Sigmoid colon (tissue), 7 donors: ENCODE measurements around the gene CD99. TPM values are rescaled to one million over a fixed set of nuclear protein-coding genes. Genes with fewer than 3 reads are reported as not detected.
A peak's percentile ranks its signal among the peaks of the same experiment; 100 is the strongest.

Experiments
- DNase-seq: peaks from one replicate; pipeline ENCODE4 v3.0.0-alpha.2; 2019
- H3K27ac ChIP-seq, 4 donors: fragments of 200-600 bp; sonication (generic); one replicate each; pipeline ENCODE4 v1.5.1; 2016 to 2019; ENCODE audit warnings: mild to moderate bottlenecking in 1 of 4
- H3K27me3 ChIP-seq, 3 donors: fragments of 200-600 bp; sonication (generic); one replicate each; pipeline ENCODE4 v1.5.1; 2019; ENCODE audit warnings: mild to moderate bottlenecking in 1 of 3
- H3K36me3 ChIP-seq, 4 donors: fragments of 200-600 bp; sonication (generic); one replicate each; pipeline ENCODE4 v1.5.1; 2016 to 2019
- H3K4me1 ChIP-seq, 4 donors: fragments of 200-600 bp; sonication (generic); one replicate each; pipeline ENCODE4 v1.5.1; 2017 to 2019
- H3K4me3 ChIP-seq, 4 donors: fragments of 200-600 bp; sonication (generic); one replicate each; pipeline ENCODE4 v1.5.1; 2017 to 2019; ENCODE audit warnings: mild to moderate bottlenecking in 2 of 4, moderate library complexity in 1 of 4
- H3K9me3 ChIP-seq, 4 donors: fragments of 200-600 bp in 3 of 4; sonication (generic) in 3 of 4; one replicate each; pipeline versions ENCODE4 v1.5.1 to v1.6.1; 2013 to 2019
- EP300 ChIP-seq, 4 donors: sonication (generic); formaldehyde crosslinking; IDR thresholded peaks; one replicate each; pipeline ENCODE4 v1.6.1; 2017; ENCODE audit warnings: antibody characterized with exemption in 4 of 4
- POLR2A ChIP-seq, 2 donors: fragments of 450-650 bp; IDR thresholded peaks; one replicate each; pipeline ENCODE4 v1.6.1; 2016; ENCODE audit warnings: antibody characterized with exemption in 2 of 2, mild to moderate bottlenecking in 2 of 2, moderate library complexity in 2 of 2
- POLR2AphosphoS5 ChIP-seq, 4 donors: sonication (generic); formaldehyde crosslinking; IDR thresholded peaks; one replicate each; pipeline ENCODE4 v1.6.1; 2017; ENCODE audit warnings: antibody characterized with exemption in 4 of 4
- WGBS, 2 donors: extraction: QIAGEN DNeasy Blood & Tissue Kit; methylation state at CpG; one replicate each; pipeline ENCODE4 v1.1.7; 2013; 5-methylcytosine and 5-hydroxymethylcytosine counted together
- intact Hi-C: fragments of 100-400 bp; cut with DNase I; formaldehyde crosslinking; loops from one replicate; pipeline ENCODE4 v1.15.1; 2023
- polyA plus RNA-seq, 3 donors: library from polyadenylated mRNA; stranded (reverse); fragments of 200-250 nt; gene quantifications; one replicate each; pipeline ENCODE4 v1.2.3, GENCODE V29; 2013
- total RNA-seq, 4 donors: library from RNA; depleted of rRNA; stranded (reverse); fragments of >200 nt; gene quantifications; one replicate each; pipeline ENCODE4 v1.1.0, GENCODE V29; 2016
- TF ChIP-seq, protein P1 (sequence below), 4 experiments: fragments of 450-650 bp in 3 of 4; fragments of 200-600 bp in 1 of 4; IDR thresholded peaks; one replicate each; pipeline ENCODE4 v1.5.1; 2016 to 2019; ENCODE audit warnings: antibody characterized with exemption in 4 of 4, mild to moderate bottlenecking in 3 of 4, moderate library complexity in 2 of 4
- donor health status: healthy with polysubstance abuse.
- donor health status: Bipolar disorder and iron deficiency.
- donor health status: healthy.

Gene CD99
- total and polyA plus RNA-seq, 7 donors = 77.2 to 552 (median 285) TPM

GRCh38 chrX:2679534-2680485 lies 11.3 kb upstream of the CD99 start:
- no peak for DNase-seq
- H3K4me1 ChIP-seq = peaks cover 0 to 59% (median 24%) of the 10 kb centered on the region in 4 donors

DNA sequence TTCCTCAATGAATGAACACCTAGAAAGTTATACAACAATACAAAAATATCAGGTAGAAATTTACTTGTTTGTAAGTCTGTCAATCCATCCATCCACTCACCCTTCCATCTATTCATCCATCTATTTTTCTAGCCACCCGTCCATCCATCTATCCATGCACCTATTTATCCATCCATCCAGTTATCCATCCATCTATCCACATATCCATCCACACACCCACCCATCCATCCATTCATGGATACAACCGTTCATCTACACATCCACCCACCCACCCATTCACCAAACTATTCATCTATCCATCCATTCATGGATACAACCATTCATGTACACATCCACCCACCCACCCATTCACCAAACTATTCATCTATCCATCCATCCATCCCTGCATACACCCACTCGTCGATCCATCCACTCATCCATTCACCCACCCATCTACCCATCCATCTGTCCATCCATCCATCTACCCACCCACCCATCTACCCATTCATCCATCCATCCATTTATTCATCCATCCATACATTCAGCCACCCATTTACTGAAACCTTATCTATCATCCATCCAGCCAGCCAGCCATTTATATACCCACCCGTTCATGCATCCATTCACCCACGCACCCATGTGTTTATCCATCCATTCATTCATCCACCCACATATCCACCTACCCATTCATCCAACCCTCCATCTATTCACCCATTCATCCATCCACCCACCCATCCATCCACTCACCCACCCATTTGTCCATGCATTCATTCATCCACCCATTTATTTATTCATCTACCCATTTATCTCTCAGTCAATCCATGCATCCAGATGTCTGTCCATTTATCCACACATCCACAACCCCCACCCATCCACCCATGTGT lies 10.4 kb upstream of the CD99 start:
- no peaks in the 10 kb centered on the region for H3K27me3 ChIP-seq
- peaks cover 0 to 59% (median 24%) of the 10 kb centered on the region in 4 donors for H3K4me1 ChIP-seq
- intact Hi-C loops = no loop called here
- H3K9me3 ChIP-seq = no peaks in the 10 kb centered on the region
- no peak overlapping the region for H3K4me3 ChIP-seq
- H3K27ac ChIP-seq = peak overlapping the region in 2 of 4 donors; percentile 63 to 80
- WGBS, 2 donors = 79 to 94% methylated on average over 6 of the region's 6 CpGs
- DNase-seq = no peak
- TF ChIP-seq EP300 (IDR thresholded peaks at IDR 0.05) = no peak
- TF ChIP-seq, protein P1, sequence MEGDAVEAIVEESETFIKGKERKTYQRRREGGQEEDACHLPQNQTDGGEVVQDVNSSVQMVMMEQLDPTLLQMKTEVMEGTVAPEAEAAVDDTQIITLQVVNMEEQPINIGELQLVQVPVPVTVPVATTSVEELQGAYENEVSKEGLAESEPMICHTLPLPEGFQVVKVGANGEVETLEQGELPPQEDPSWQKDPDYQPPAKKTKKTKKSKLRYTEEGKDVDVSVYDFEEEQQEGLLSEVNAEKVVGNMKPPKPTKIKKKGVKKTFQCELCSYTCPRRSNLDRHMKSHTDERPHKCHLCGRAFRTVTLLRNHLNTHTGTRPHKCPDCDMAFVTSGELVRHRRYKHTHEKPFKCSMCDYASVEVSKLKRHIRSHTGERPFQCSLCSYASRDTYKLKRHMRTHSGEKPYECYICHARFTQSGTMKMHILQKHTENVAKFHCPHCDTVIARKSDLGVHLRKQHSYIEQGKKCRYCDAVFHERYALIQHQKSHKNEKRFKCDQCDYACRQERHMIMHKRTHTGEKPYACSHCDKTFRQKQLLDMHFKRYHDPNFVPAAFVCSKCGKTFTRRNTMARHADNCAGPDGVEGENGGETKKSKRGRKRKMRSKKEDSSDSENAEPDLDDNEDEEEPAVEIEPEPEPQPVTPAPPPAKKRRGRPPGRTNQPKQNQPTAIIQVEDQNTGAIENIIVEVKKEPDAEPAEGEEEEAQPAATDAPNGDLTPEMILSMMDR (IDR thresholded peaks at IDR 0.05) = no peak
- no peak for TF ChIP-seq POLR2A (IDR thresholded peaks at IDR 0.05)
- no peak for TF ChIP-seq POLR2AphosphoS5 (IDR thresholded peaks at IDR 0.05)
- no peaks in the 10 kb centered on the region for H3K36me3 ChIP-seq

More at GRCh38 chrX:2679534-2680485, 11.3 kb upstream of the CD99 start:
- H3K36me3 ChIP-seq = no peaks in the 10 kb centered on the region
- H3K27ac ChIP-seq = peak overlapping the region in 3 of 4 donors; percentile 41 to 80 (median 63)
- TF ChIP-seq EP300 (IDR thresholded peaks at IDR 0.05) (no peak), POLR2A (IDR thresholded peaks at IDR 0.05) (no peak), POLR2AphosphoS5 (IDR thresholded peaks at IDR 0.05) (no peak)
- TF ChIP-seq, protein P1 (IDR thresholded peaks at IDR 0.05) = no peak
- H3K27me3 ChIP-seq = no peaks in the 10 kb centered on the region
- intact Hi-C loops = no loop called here
- WGBS, 2 donors = 54 to 66% methylated on average over 9 of the region's 9 CpGs
- H3K4me3 ChIP-seq = no peak overlapping the region
- H3K9me3 ChIP-seq = no peaks in the 10 kb centered on the region

DNA sequence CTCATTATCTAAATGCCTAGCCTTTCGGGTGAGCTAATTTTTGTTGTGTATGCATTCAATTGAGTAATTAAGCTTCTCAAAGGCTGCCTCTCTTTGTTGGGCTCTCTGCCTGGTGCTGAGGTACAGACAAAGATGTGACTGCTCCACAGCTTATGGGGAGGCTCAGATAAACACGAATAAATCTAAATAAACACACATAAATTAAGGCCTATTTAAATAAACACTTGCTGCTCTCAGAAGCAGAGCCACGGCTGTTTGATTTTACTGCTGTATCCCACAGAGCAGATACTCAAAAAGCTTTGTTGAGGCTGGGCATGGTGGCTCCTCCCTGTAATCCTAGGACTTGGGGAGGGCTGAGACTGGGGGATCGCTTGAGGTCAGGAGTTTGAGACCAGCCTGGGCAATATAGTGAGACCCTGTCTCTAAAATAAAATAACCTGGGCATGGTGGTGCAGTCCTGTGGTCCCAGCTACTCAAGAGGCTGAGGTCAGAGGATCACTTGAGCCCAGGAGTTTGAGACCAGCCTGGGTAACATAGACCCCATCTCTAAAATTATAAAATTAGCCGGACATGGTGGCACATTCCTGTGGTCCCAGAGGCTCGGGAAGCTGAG lies 8.4 kb upstream of the CD99 start:
- H3K9me3 ChIP-seq = no peaks in the 10 kb centered on the region
- WGBS, 2 donors = 63 to 70% methylated on average over 6 of the region's 6 CpGs
- H3K4me3 ChIP-seq = no peak overlapping the region
- peak overlapping the region in 2 of 4 donors; percentile 62 to 67 for H3K27ac ChIP-seq
- no peak for DNase-seq
- H3K4me1 ChIP-seq = peaks cover 0 to 45% (median 14%) of the 10 kb centered on the region in 4 donors
- no peaks in the 10 kb centered on the region for H3K27me3 ChIP-seq
- intact Hi-C loops = no loop called here
- H3K36me3 ChIP-seq = no peaks in the 10 kb centered on the region
- TF ChIP-seq POLR2A (IDR thresholded peaks at IDR 0.05) (no peak), POLR2AphosphoS5 (IDR thresholded peaks at IDR 0.05) (peak in 3 of 4 donors; percentile 16 to 75 (median 70)), EP300 (IDR thresholded peaks at IDR 0.05) (peak in 1 of 4 donors; percentile 71)
- TF ChIP-seq, protein P1 (IDR thresholded peaks at IDR 0.05) = no peak

GRCh38 chrX:2684256-2684655 lies 6.8 kb upstream of the CD99 start:
- peaks cover 0 to 29% (median 5%) of the 10 kb centered on the region in 4 donors for H3K4me1 ChIP-seq
- no peak for DNase-seq
- H3K9me3 ChIP-seq = no peaks in the 10 kb centered on the region
- no peak for TF ChIP-seq POLR2A (IDR thresholded peaks at IDR 0.05)
- TF ChIP-seq, protein P1 (IDR thresholded peaks at IDR 0.05) = no peak
- no peaks in the 10 kb centered on the region for H3K27me3 ChIP-seq
- no peak overlapping the region for H3K4me3 ChIP-seq
- 95 to 97% methylated on average over 1 of the region's 1 CpG for WGBS, 2 donors
- intact Hi-C loops = no loop called here
- no peak overlapping the region for H3K27ac ChIP-seq
- no peaks in the 10 kb centered on the region for H3K36me3 ChIP-seq
